ENCODE results near the gene B4GALNT1. TPM values are rescaled to one million over a fixed set of nuclear protein-coding genes. Genes with fewer than 3 reads are reported as not detected.
"Not testable (repeated sequence)": the region's sequence is repeated elsewhere in the genome, so short reads cannot be mapped to it uniquely, and the experiment has no call there.

The B4GALNT1 gene
- total RNA-seq, 1 experiment from 2014 or later, result 4.2 TPM

GRCh38 chr12:57637364-57637763 lies 4.4 kb upstream of the B4GALNT1 start:
- TF ChIP-seq CTCF (IDR thresholded peaks at IDR 0.05; ENCODE audit: insufficient read depth in 1 of 2, low read depth in 1 of 2, low read length in 1 of 2, severe bottlenecking in 1 of 2, unreplicated experiment in 1 of 2), result no peak
- Mint-ChIP-seq H3K36me3 (ENCODE audit: insufficient read depth, unreplicated experiment) (no peaks in the 10 kb centered on the region), H3K27ac (ENCODE audit: unreplicated experiment) (no peak overlapping the region), H3K9me3 (ENCODE audit: unreplicated experiment) (no peaks in the 10 kb centered on the region), H3K4me3 (ENCODE audit: unreplicated experiment) (no peak overlapping the region), H3K4me1 (ENCODE audit: low read depth, unreplicated experiment) (peaks cover 5% of the 10 kb centered on the region), H3K27me3 (ENCODE audit: insufficient read depth, unreplicated experiment) (no peaks in the 10 kb centered on the region)
- H3K4me3 ChIP-seq (ENCODE audit: low read depth, low read length), result no peak overlapping the region
- no peaks in the 10 kb centered on the region for H3K4me1 ChIP-seq
- no peaks in the 10 kb centered on the region for H3K27me3 ChIP-seq (replicated peaks; ENCODE audit: control insufficient read depth, insufficient read depth, low read length)
- H3K9me3 ChIP-seq, result no peaks in the 10 kb centered on the region
- DNase-seq, result no peak
- ChIA-PET CTCF (no interaction called here), POLR2A (no interaction called here)
- BruUV-seq (replicated peaks), result no TSS peak
- intact Hi-C loops (cut with micrococcal nuclease; ENCODE audit: unreplicated experiment), result no loop called here
- no peaks in the 10 kb centered on the region for H3K36me3 ChIP-seq (ENCODE audit: control insufficient read depth, insufficient read depth, low read length)

GRCh38 chr12:57636731-57637130 lies 3.7 kb upstream of the B4GALNT1 start:
- intact Hi-C loops (cut with micrococcal nuclease; ENCODE audit: unreplicated experiment); POLR2A ChIA-PET; H3K4me1 ChIP-seq; H3K4me3 ChIP-seq (ENCODE audit: low read depth, low read length); H3K36me3 ChIP-seq (ENCODE audit: control insufficient read depth, insufficient read depth, low read length); H3K36me3 Mint-ChIP-seq (ENCODE audit: insufficient read depth, unreplicated experiment); H3K9me3 ChIP-seq; H3K27me3 ChIP-seq (replicated peaks; ENCODE audit: control insufficient read depth, insufficient read depth, low read length); DNase-seq; H3K4me1 Mint-ChIP-seq (ENCODE audit: low read depth, unreplicated experiment); H3K4me3 Mint-ChIP-seq (ENCODE audit: unreplicated experiment); BruUV-seq (replicated peaks); H3K27ac Mint-ChIP-seq (ENCODE audit: unreplicated experiment); H3K9me3 Mint-ChIP-seq (ENCODE audit: unreplicated experiment); H3K27me3 Mint-ChIP-seq (ENCODE audit: insufficient read depth, unreplicated experiment): not testable (repeated sequence)
- CTCF ChIA-PET, result interaction anchor here (0.9 kb wide), 1 partner anchor 57 kb away, joined by 3 read pairs; no protein-coding TSS in a partner anchor

- H3K9me3 Mint-ChIP-seq (ENCODE audit: unreplicated experiment), result no peaks in the 10 kb centered on the region
- H3K27ac Mint-ChIP-seq (ENCODE audit: unreplicated experiment), result no peak overlapping the region
- POLR2A ChIA-PET, result no interaction called here
- BruUV-seq (replicated peaks), result no TSS peak
- TF ChIP-seq CTCF (IDR thresholded peaks at IDR 0.05; ENCODE audit: insufficient read depth in 1 of 2, low read depth in 1 of 2, low read length in 1 of 2, severe bottlenecking in 1 of 2, unreplicated experiment in 1 of 2), result no peak
- peak overlapping the region; percentile 49 for H3K4me3 Mint-ChIP-seq (ENCODE audit: unreplicated experiment)
- Histone ChIP-seq H3K4me1 (no peaks in the 10 kb centered on the region), H3K36me3 (ENCODE audit: control insufficient read depth, insufficient read depth, low read length) (no peaks in the 10 kb centered on the region), H3K27me3 (replicated peaks; ENCODE audit: control insufficient read depth, insufficient read depth, low read length) (no peaks in the 10 kb centered on the region), H3K4me3 (ENCODE audit: low read depth, low read length) (peak overlapping the region; percentile 49), H3K9me3 (no peaks in the 10 kb centered on the region)
- DNase-seq, result peak in 1 of 2 experiments; percentile 42
- peaks cover 5% of the 10 kb centered on the region for H3K4me1 Mint-ChIP-seq (ENCODE audit: low read depth, unreplicated experiment)
- no peaks in the 10 kb centered on the region for H3K27me3 Mint-ChIP-seq (ENCODE audit: insufficient read depth, unreplicated experiment)
- no peaks in the 10 kb centered on the region for H3K36me3 Mint-ChIP-seq (ENCODE audit: insufficient read depth, unreplicated experiment)
- CTCF ChIA-PET, result interaction anchor here (0.6 to 2.8 kb wide), 11 partner anchors 10 to 419 kb away, joined by 3 to 17 read pairs (median 4); partner anchors contain the start of gene ARHGEF25
- intact Hi-C loops (cut with micrococcal nuclease; ENCODE audit: unreplicated experiment), result loop anchor here (2.0 kb wide), 1 partner anchor 60 kb away; no protein-coding TSS in a partner anchor
Observed at GRCh38 chr12:57632073-57632957, 686 bp downstream of the B4GALNT1 start.
